ENCODE results near the gene DCTN3.

The DCTN3 gene

GRCh38 chr9:34620061-34620994, at the start of gene DCTN3:
Gene DCTN3 (minus strand): TSS chr9:34620495. CDS start chr9:34620464, 31 bp downstream.
- peak; percentile 97 for ATAC-seq
- peak; percentile 87 for DNase-seq
- H3K27ac Mint-ChIP-seq: peak within 1 kb of the TSS; percentile 66
- peaks cover 25% of the 10 kb centered on the region for H3K4me1 Mint-ChIP-seq
- peaks cover 28% of the 10 kb centered on the region for H3K27me3 Mint-ChIP-seq
- peaks cover 9% of the 10 kb centered on the region for H3K36me3 Mint-ChIP-seq (ENCODE audit: low read depth)
- H3K4me3 Mint-ChIP-seq: peak within 1 kb of the TSS; percentile 94
- no peaks in the 10 kb centered on the region for H3K9me3 Mint-ChIP-seq

- Mint-ChIP-seq H3K36me3 (ENCODE audit: low read depth) (peaks cover under 1% of the 10 kb centered on the region), H3K27me3 (no peaks in the 10 kb centered on the region), H3K4me3 (peak overlapping the region; percentile 80), H3K27ac (peak overlapping the region; percentile 69), H3K9me3 (peaks cover 13% of the 10 kb centered on the region), H3K4me1 (peaks cover 27% of the 10 kb centered on the region)
- peak; percentile 78 for ATAC-seq
- peak; percentile 86 for DNase-seq
Measured at GRCh38 chr9:34665381-34666250, 45.3 kb upstream of the DCTN3 start.

GRCh38 chr9:34665067-34665380, 44.7 kb upstream of the DCTN3 start:
- Mint-ChIP-seq H3K9me3 (peaks cover 10% of the 10 kb centered on the region), H3K27ac (peak overlapping the region; percentile 79), H3K4me1 (peaks cover 27% of the 10 kb centered on the region), H3K4me3 (peak overlapping the region; percentile 80), H3K27me3 (no peaks in the 10 kb centered on the region), H3K36me3 (ENCODE audit: low read depth) (peaks cover 3% of the 10 kb centered on the region)
- no peak for DNase-seq
- no peak for ATAC-seq

- Mint-ChIP-seq H3K4me1 (peaks cover 27% of the 10 kb centered on the region), H3K27ac (peak overlapping the region; percentile 79), H3K9me3 (peaks cover 5% of the 10 kb centered on the region), H3K27me3 (no peaks in the 10 kb centered on the region), H3K36me3 (ENCODE audit: low read depth) (peaks cover 3% of the 10 kb centered on the region), H3K4me3 (peak overlapping the region; percentile 80)
- ATAC-seq: peak; percentile 61
- peak; percentile 72 for DNase-seq
Measured at GRCh38 chr9:34664281-34665066, 44.2 kb upstream of the DCTN3 start.

DNA sequence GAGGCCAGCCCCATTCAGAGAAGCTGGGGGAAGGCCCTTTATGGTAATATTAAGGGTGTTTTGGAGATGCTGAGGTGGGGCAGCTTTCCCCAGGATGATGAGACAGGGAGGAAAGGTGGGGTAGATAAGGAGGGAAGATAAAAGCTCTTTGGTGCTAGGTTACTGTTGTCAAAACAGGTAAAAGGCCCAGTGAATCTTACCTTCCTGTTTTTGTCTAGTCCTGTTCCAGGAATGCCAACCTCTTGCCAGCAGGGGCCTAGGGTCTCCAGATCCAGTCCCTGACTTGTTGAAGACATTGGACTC, 43.0 kb upstream of the DCTN3 start:
- ATAC-seq (no peak), DNase-seq (no peak)
- H3K9me3 Mint-ChIP-seq: no peaks in the 10 kb centered on the region
- H3K36me3 Mint-ChIP-seq (ENCODE audit: low read depth): peaks cover 3% of the 10 kb centered on the region
- peaks cover 27% of the 10 kb centered on the region for H3K4me1 Mint-ChIP-seq
- H3K27me3 Mint-ChIP-seq: no peaks in the 10 kb centered on the region
- H3K4me3 Mint-ChIP-seq: no peak overlapping the region
- peak overlapping the region; percentile 10 for H3K27ac Mint-ChIP-seq

GRCh38 chr9:34662526-34663302, 42.4 kb upstream of the DCTN3 start, which contains the start of gene CCL27:
Gene CCL27 (minus strand): TSS chr9:34662657. CDS start chr9:34662633, 24 bp downstream.
- Mint-ChIP-seq H3K27ac (peak within 1 kb of the TSS; percentile 10), H3K27me3 (no peaks in the 10 kb centered on the region), H3K4me1 (peaks cover 27% of the 10 kb centered on the region), H3K9me3 (no peaks in the 10 kb centered on the region), H3K4me3 (no peak within 1 kb of the TSS), H3K36me3 (ENCODE audit: low read depth) (peaks cover 3% of the 10 kb centered on the region)
- ATAC-seq (no peak), DNase-seq (no peak)

- Mint-ChIP-seq H3K36me3 (ENCODE audit: low read depth) (peaks cover 3% of the 10 kb centered on the region), H3K4me3 (no peak overlapping the region), H3K27me3 (no peaks in the 10 kb centered on the region), H3K27ac (no peak overlapping the region), H3K9me3 (no peaks in the 10 kb centered on the region), H3K4me1 (peaks cover 23% of the 10 kb centered on the region)
- no peak for DNase-seq
- peak; percentile 48 for ATAC-seq
Measured at GRCh38 chr9:34659592-34660253, 39.4 kb upstream of the DCTN3 start.

DNA sequence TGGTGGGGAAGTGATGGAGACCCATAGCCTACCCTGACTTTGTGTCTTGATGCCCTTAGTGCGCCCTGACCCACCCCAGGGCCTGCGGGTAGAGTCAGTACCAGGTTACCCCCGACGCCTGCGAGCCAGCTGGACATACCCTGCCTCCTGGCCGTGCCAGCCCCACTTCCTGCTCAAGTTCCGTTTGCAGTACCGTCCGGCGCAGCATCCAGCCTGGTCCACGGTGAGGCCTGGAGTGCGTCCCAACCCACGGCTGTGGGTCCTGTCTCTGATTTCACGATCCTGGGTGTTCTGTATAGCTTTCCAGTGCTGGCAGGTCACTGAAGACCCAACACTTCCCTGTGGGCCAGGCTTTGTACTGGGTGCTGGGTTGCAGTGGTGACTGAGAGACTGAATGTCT, 38.2 kb upstream of the DCTN3 start:
- no peak overlapping the region for H3K4me3 Mint-ChIP-seq

GRCh38 chr9:34656992-34657391, 36.7 kb upstream of the DCTN3 start:
- ATAC-seq: no peak
- no peaks in the 10 kb centered on the region for H3K9me3 Mint-ChIP-seq
- no peak overlapping the region for H3K27ac Mint-ChIP-seq
- H3K36me3 Mint-ChIP-seq (ENCODE audit: low read depth): peaks cover 3% of the 10 kb centered on the region
- peaks cover 11% of the 10 kb centered on the region for H3K4me1 Mint-ChIP-seq
- H3K4me3 Mint-ChIP-seq: no peak overlapping the region
- no peak for DNase-seq
- H3K27me3 Mint-ChIP-seq: no peaks in the 10 kb centered on the region

More for the DNA sequence above, 38.2 kb upstream of the DCTN3 start:
- peaks cover 10% of the 10 kb centered on the region for H3K4me1 Mint-ChIP-seq
- H3K27ac Mint-ChIP-seq: no peak overlapping the region
- H3K9me3 Mint-ChIP-seq: no peaks in the 10 kb centered on the region
- DNase-seq: no peak
- no peaks in the 10 kb centered on the region for H3K27me3 Mint-ChIP-seq
- no peak for ATAC-seq
- H3K36me3 Mint-ChIP-seq (ENCODE audit: low read depth): peaks cover 3% of the 10 kb centered on the region

- DNase-seq: no peak
- Mint-ChIP-seq H3K36me3 (ENCODE audit: low read depth) (peaks cover under 1% of the 10 kb centered on the region), H3K4me1 (peaks cover 11% of the 10 kb centered on the region), H3K4me3 (no peak overlapping the region), H3K27me3 (no peaks in the 10 kb centered on the region), H3K27ac (no peak overlapping the region), H3K9me3 (no peaks in the 10 kb centered on the region)
- ATAC-seq: no peak
Measured at GRCh38 chr9:34655394-34655793, 35.1 kb upstream of the DCTN3 start.

- no peaks in the 10 kb centered on the region for H3K27me3 Mint-ChIP-seq
- H3K27ac Mint-ChIP-seq: peak overlapping the region; percentile 68
- no peak for DNase-seq
- ATAC-seq: no peak
- H3K36me3 Mint-ChIP-seq (ENCODE audit: low read depth): no peaks in the 10 kb centered on the region
- H3K4me1 Mint-ChIP-seq: peaks cover 11% of the 10 kb centered on the region
- no peaks in the 10 kb centered on the region for H3K9me3 Mint-ChIP-seq
- H3K4me3 Mint-ChIP-seq: no peak overlapping the region
Measured at GRCh38 chr9:34654323-34655051, 34.2 kb upstream of the DCTN3 start.

DNA sequence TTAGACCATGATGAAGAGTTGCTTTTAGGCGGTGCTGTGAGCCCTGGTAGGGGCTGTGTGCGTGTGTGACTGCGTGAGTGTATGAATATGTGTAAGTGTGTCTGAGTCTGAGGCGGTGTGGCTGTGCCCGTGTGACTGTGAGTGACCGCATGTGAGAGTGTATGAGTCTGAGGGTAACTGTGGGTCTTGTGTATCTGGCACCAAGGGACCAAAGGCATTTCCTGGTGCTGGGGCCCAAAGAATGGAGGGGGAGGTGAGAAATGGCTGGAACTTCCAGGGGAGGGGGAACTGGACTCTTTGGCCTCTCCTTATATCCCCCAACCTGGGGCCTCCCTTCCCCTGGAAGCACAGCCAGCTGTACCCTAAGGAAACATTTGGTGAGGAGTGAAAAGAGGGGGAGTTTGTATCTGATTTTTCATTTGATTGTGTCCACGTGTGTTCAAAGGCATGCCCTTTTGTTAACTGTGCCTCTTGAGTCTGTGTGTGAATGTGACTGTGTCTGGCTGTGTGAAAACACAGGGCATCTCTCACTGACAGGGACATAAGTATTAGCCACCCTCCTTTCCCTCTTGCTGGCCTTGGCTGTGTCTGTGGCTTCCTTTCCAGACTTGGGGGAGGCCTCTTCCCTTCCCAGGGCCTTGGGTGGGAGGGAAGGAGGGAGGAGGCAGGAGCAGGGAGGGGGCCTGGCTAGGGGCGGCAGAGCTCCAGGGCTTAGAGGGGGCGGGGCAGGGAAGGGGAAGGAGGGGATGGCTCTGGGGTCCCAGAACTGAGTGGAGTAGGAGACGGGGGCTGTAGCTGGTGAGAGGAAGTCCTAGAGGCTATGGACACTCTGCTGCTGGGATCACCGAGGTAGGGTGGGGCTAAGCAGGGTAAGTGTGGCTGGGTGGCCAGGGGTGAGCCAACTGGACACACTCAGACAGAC, 33.1 kb upstream of the DCTN3 start:
- peaks cover 17% of the 10 kb centered on the region for H3K4me1 Mint-ChIP-seq
- H3K4me3 Mint-ChIP-seq: no peak overlapping the region
- H3K27me3 Mint-ChIP-seq: no peaks in the 10 kb centered on the region
- peaks cover 9% of the 10 kb centered on the region for H3K36me3 Mint-ChIP-seq (ENCODE audit: low read depth)
- ATAC-seq (no peak), DNase-seq (no peak)
- H3K27ac Mint-ChIP-seq: no peak overlapping the region
- H3K9me3 Mint-ChIP-seq: no peaks in the 10 kb centered on the region
